Endothelial cell of umbilical vein (primary cell): ENCODE measurements around the gene BGN. TPM values are rescaled to one million over a fixed set of nuclear protein-coding genes. Genes with fewer than 3 reads are reported as not detected.

Source experiments
- BruUV-seq: library from RNA; stranded (reverse); fragments of 400-500 nt; replicated peaks from 2 replicates; lab custom pipeline; 2021; lab: Mats Ljungman, UMichigan
- CTCF ChIA-PET: fragments of 300-600, 350-600 bp; sonication (Branson Sonifier 250); formaldehyde crosslinking; loops from one replicate; lab custom pipeline; 2021; ENCODE audit warnings: antibody characterized with exemption, inconsistent platforms; lab: Charles Lee
- POLR2A ChIA-PET: fragments of 300-600, 350-600 bp; sonication (Branson Sonifier 250); formaldehyde crosslinking; loops from one replicate; lab custom pipeline; 2021; ENCODE audit warnings: antibody characterized with exemption, inconsistent platforms; lab: Charles Lee
- DNase-seq: peaks from one replicate; pipeline ENCODE4 v3.0.0-alpha.2; 2011; ENCODE audit warnings: low read depth, low spot score
- FAIRE-seq: peaks from 2 replicates; lab custom pipeline; 2011; peaks lifted over from hg19 to GRCh38; lab: Jason Lieb, UNC
- H2AFZ ChIP-seq: 2 replicates; pipeline ENCODE4 v1.6.0; 2012; ENCODE audit warnings: low read depth, low read length, control low read depth, inconsistent platforms
- H3K27ac ChIP-seq: 2 replicates; pipeline ENCODE4 v1.5.1; 2011; ENCODE audit warnings: low read depth, mild to moderate bottlenecking, control low read depth, low read length, moderate library complexity; ENCODE audit not compliant: insufficient read depth
- H3K27me3 ChIP-seq, 2 experiments: 2 replicates each; pipeline versions ENCODE4 v1.6.0 to v1.6.1; 2011; ENCODE audit warnings: low read length in 2 of 2, mixed read lengths in 1 of 2; ENCODE audit not compliant: control insufficient read depth in 2 of 2, insufficient read depth in 2 of 2
- H3K36me3 ChIP-seq, 2 experiments: 2 replicates in 1 of 2; 3 replicates in 1 of 2; pipeline ENCODE4 v1.5.1; 2011; ENCODE audit warnings: low read length in 2 of 2, mild to moderate bottlenecking in 1 of 2, moderate library complexity in 1 of 2; ENCODE audit not compliant: control insufficient read depth in 2 of 2, insufficient read depth in 2 of 2; ENCODE audit errors: extremely low read depth in 1 of 2
- H3K4me1 ChIP-seq: 3 replicates; pipeline ENCODE4 v1.5.1; 2011; ENCODE audit warnings: mild to moderate bottlenecking, low read length; ENCODE audit not compliant: control insufficient read depth, insufficient read depth; ENCODE audit errors: extremely low read depth
- H3K4me2 ChIP-seq: 2 replicates; pipeline ENCODE4 v1.6.1; 2011; ENCODE audit warnings: low read length, control low read depth, mixed read lengths; ENCODE audit not compliant: insufficient read depth
- H3K4me3 ChIP-seq, 3 experiments: fragments of 200-600 bp in 1 of 3; sonication (generic), shearing (Covaris generic) in 1 of 3; replicated peaks in 1 of 3; 2 replicates each; pipeline ENCODE4 v1.5.1; 2011 to 2016; ENCODE audit warnings: control low read depth in 3 of 3, low read length in 3 of 3, mild to moderate bottlenecking in 2 of 3, inconsistent platforms in 1 of 3, low read depth in 1 of 3, moderate library complexity in 1 of 3; ENCODE audit not compliant: insufficient read depth in 1 of 3
- H3K79me2 ChIP-seq: 2 replicates; pipeline ENCODE4 v1.6.0; 2012; ENCODE audit warnings: low read length, inconsistent platforms; ENCODE audit not compliant: control insufficient read depth, insufficient read depth
- H3K9ac ChIP-seq: replicated peaks from 2 replicates; pipeline ENCODE3; 2011; ENCODE audit warnings: low read length, control low read depth; ENCODE audit not compliant: insufficient read depth; ENCODE audit errors: extremely low read depth
- H3K9me1 ChIP-seq: replicated peaks from 3 replicates; pipeline ENCODE4 v1.6.0; 2011; ENCODE audit warnings: mild to moderate bottlenecking, low read length; ENCODE audit not compliant: control insufficient read depth, insufficient read depth; ENCODE audit errors: extremely low read depth
- H3K9me3 ChIP-seq: replicated peaks from 2 replicates; pipeline ENCODE4 v1.5.1; 2012; ENCODE audit warnings: low read length, inconsistent platforms; ENCODE audit not compliant: control insufficient read depth, insufficient read depth
- H4K20me1 ChIP-seq: replicated peaks from 2 replicates; pipeline ENCODE3; 2011; ENCODE audit warnings: mild to moderate bottlenecking, low read length; ENCODE audit not compliant: control insufficient read depth, insufficient read depth; ENCODE audit errors: extremely low read depth
- CTCF ChIP-seq, 2 donors: IDR thresholded peaks; 1 replicate in 1 of 2; 2 replicates in 1 of 2; pipeline ENCODE4 v1.5.1; 2011; ENCODE audit warnings: low read length in 2 of 2, mild to moderate bottlenecking in 2 of 2, moderate library complexity in 2 of 2, control low read depth in 1 of 2, inconsistent platforms in 1 of 2, low read depth in 1 of 2; ENCODE audit not compliant: insufficient read depth in 1 of 2; ENCODE audit errors: extremely low read depth in 1 of 2
- FOS ChIP-seq: IDR thresholded peaks from 2 replicates; pipeline ENCODE4 v1.6.1; 2011; ENCODE audit warnings: mild to moderate bottlenecking, low read length, moderate library complexity, borderline replicate concordance; ENCODE audit not compliant: insufficient read depth
- GATA2 ChIP-seq: IDR thresholded peaks from 2 replicates; pipeline ENCODE4 v1.7.0; 2011; ENCODE audit warnings: low read depth, mild to moderate bottlenecking, moderate library complexity, mixed read lengths, low read length; ENCODE audit not compliant: insufficient read length, insufficient read depth
- JUN ChIP-seq: IDR thresholded peaks from 2 replicates; pipeline ENCODE4 v1.6.1; 2011; ENCODE audit warnings: borderline replicate concordance, low read depth; ENCODE audit not compliant: insufficient read length, insufficient read depth
- POLR2AphosphoS5 ChIP-seq: IDR thresholded peaks from 2 replicates; pipeline ENCODE4 v1.6.1; 2012; ENCODE audit warnings: low read depth, mild to moderate bottlenecking, control low read depth, low read length, moderate library complexity; ENCODE audit not compliant: insufficient read depth
- dilution Hi-C: fragments of 300-500 bp; cut with MboI; formaldehyde crosslinking; loops from one replicate; pipeline ENCODE4 v1.15.0; 2019; ENCODE audit warnings: low sequenced_read_pairs; ENCODE audit not compliant: extremely low pct_ligation_motif_present
- intact Hi-C: fragments of 100-400 bp; cut with micrococcal nuclease; formaldehyde crosslinking; loops from one replicate; pipeline ENCODE4 v1.10.0; 2022
- polyA plus RNA-seq, 4 experiments: library from polyadenylated mRNA; depleted of rRNA in 3 of 4; stranded (reverse) in 3 of 4; unstranded in 1 of 4; fragments of >200 nt; gene quantifications; 2 replicates each; pipeline versions ENCODE4 v1.2.1 to v1.2.3, GENCODE V29; 2011 to 2012; ENCODE audit warnings: missing spikeins in 1 of 4
- total RNA-seq: library from RNA; stranded (reverse); gene quantifications from 2 replicates; pipeline ENCODE4 v1.2.3, GENCODE V29; 2021

The BGN gene
- total and polyA plus RNA-seq, 2 donors (not counting 3 experiments of a cell fraction or from before 2014, with no cell fraction given): 479 to 879 TPM

- BruUV-seq: no TSS peak
- no peak overlapping the region for H2AFZ ChIP-seq
- H3K79me2 ChIP-seq: no peaks in the 10 kb centered on the region
- no peak overlapping the region for H3K27ac ChIP-seq
- ChIA-PET CTCF (interaction anchor here (9.1 kb wide), 1 partner anchor 117 kb away, joined by 89 read pairs; no protein-coding TSS in a partner anchor), POLR2A (no interaction called here)
- no peak for DNase-seq
- dilution Hi-C loops: no loop called here
- FAIRE-seq: no peak
- TF ChIP-seq CTCF (IDR thresholded peaks at IDR 0.05; ENCODE audit: extremely low read depth in 1 of 2, insufficient read depth in 1 of 2, low read depth in 1 of 2, low read length in 2 of 2): no peak
- no peak for TF ChIP-seq POLR2AphosphoS5
- peak; percentile 40 for TF ChIP-seq GATA2
- TF ChIP-seq JUN: no peak
- H3K9me1 ChIP-seq: no peaks in the 10 kb centered on the region
- no peaks in the 10 kb centered on the region for H3K27me3 ChIP-seq
- no peaks in the 10 kb centered on the region for H3K9me3 ChIP-seq
- H3K36me3 ChIP-seq: no peaks in the 10 kb centered on the region
- no peaks in the 10 kb centered on the region for H4K20me1 ChIP-seq
- H3K4me1 ChIP-seq: no peaks in the 10 kb centered on the region
- intact Hi-C loops: no loop called here
- no peak overlapping the region for H3K9ac ChIP-seq
- no peak overlapping the region for H3K4me3 ChIP-seq
- H3K4me2 ChIP-seq: no peak overlapping the region
Observed at GRCh38 chrX:153551135-153551534, 56.4 kb downstream of the BGN start.

- FAIRE-seq: peak; percentile 95
Observed at GRCh38 chrX:153554519-153555167, 59.9 kb downstream of the BGN start.

More at GRCh38 chrX:153554519-153555167, 59.9 kb downstream of the BGN start:
- Histone ChIP-seq H4K20me1 (no peaks in the 10 kb centered on the region), H3K4me1 (no peaks in the 10 kb centered on the region), H2AFZ (no peak overlapping the region), H3K9me1 (no peaks in the 10 kb centered on the region), H3K9ac (no peak overlapping the region), H3K36me3 (no peaks in the 10 kb centered on the region), H3K27me3 (no peaks in the 10 kb centered on the region), H3K4me3 (no peak overlapping the region), H3K9me3 (no peaks in the 10 kb centered on the region), H3K27ac (no peak overlapping the region), H3K79me2 (no peaks in the 10 kb centered on the region), H3K4me2 (no peak overlapping the region)
- dilution Hi-C loops: no loop called here
- BruUV-seq: no TSS peak
- POLR2A ChIA-PET: no interaction called here
- intact Hi-C loops: loop anchor here (1.0 kb wide), 1 partner anchor 114 kb away; no protein-coding TSS in a partner anchor
- CTCF ChIA-PET: interaction anchor here (0.7 to 9.1 kb wide), 15 partner anchors 9 to 153 kb away, joined by 3 to 89 read pairs (median 6); partner anchors contain the start of gene CCNQ
- peak; percentile 48 to 71 for TF ChIP-seq CTCF (IDR thresholded peaks at IDR 0.05; ENCODE audit: extremely low read depth in 1 of 2, insufficient read depth in 1 of 2, low read depth in 1 of 2, low read length in 2 of 2)
- TF ChIP-seq FOS: no peak
- DNase-seq: peak; percentile 24
